SK-N-SH (cell line): ENCODE data around the gene NHLRC2. TPM values are rescaled to one million over a fixed set of nuclear protein-coding genes. Genes with fewer than 3 reads are reported as not detected.

Experiments used
- CTCF ChIA-PET: fragments of 300-600, 350-600 bp; formaldehyde crosslinking; extraction: SDS; loops from one replicate; lab custom pipeline; 2021; lab: Yijun Ruan, JAX
- POLR2A ChIA-PET: fragments of 350-600 bp; sonication (Branson Sonifier 250); formaldehyde crosslinking; extraction: SDS; loops from one replicate; lab custom pipeline; 2020; ENCODE audit warnings: antibody characterized with exemption, inconsistent platforms; lab: Yijun Ruan, JAX
- DNase-seq: peaks from one replicate; pipeline ENCODE4 v3.0.0; 2012
- H2AFZ ChIP-seq: fragments of 200-600 bp; sonication (generic); 2 replicates; pipeline ENCODE4 v1.8.1; 2016; ENCODE audit warnings: antibody characterized with exemption, mild to moderate bottlenecking, low read depth
- H3F3A ChIP-seq: fragments of 200-600 bp; sonication (generic); replicated peaks from 2 replicates; pipeline ENCODE3; 2016; ENCODE audit warnings: antibody characterized with exemption, mild to moderate bottlenecking; ENCODE audit not compliant: insufficient read depth
- H3K27ac ChIP-seq, 2 experiments: fragments of 200-500 bp in 1 of 2; fragments of 200-600 bp in 1 of 2; sonication (Bioruptor generic) in 1 of 2; sonication (generic), shearing (Covaris generic) in 1 of 2; 2 replicates each; pipeline versions ENCODE4 v1.5.1 to v1.6.1; 2014 to 2016; ENCODE audit warnings: low read depth in 2 of 2, inconsistent platforms in 1 of 2, low read length in 1 of 2, mild to moderate bottlenecking in 1 of 2, mixed read lengths in 1 of 2
- H3K27me3 ChIP-seq: fragments of 200-600 bp; sonication (generic), shearing (Covaris generic); 2 replicates; pipeline ENCODE4 v1.6.1; 2016; ENCODE audit warnings: mixed run types; ENCODE audit not compliant: insufficient read depth
- H3K36me3 ChIP-seq, 2 experiments: fragments of 200-500 bp in 1 of 2; fragments of 200-600 bp in 1 of 2; sonication (Bioruptor generic) in 1 of 2; sonication (generic) in 1 of 2; replicated peaks in 1 of 2; 2 replicates each; pipeline versions ENCODE3 to v1.5.1; 2014 to 2016; ENCODE audit warnings: low read length in 1 of 2, mild to moderate bottlenecking in 1 of 2; ENCODE audit not compliant: insufficient read depth in 2 of 2, control insufficient read depth in 1 of 2
- H3K4me1 ChIP-seq, 2 experiments: fragments of 200-500 bp in 1 of 2; fragments of 200-600 bp in 1 of 2; sonication (Bioruptor generic) in 1 of 2; sonication (generic), shearing (Covaris generic) in 1 of 2; 2 replicates each; pipeline versions ENCODE4 v1.5.1 to v1.6.1; 2014 to 2016; ENCODE audit warnings: low read depth in 1 of 2, low read length in 1 of 2, mixed run types in 1 of 2; ENCODE audit not compliant: insufficient read depth in 2 of 2, control insufficient read depth in 1 of 2
- H3K4me2 ChIP-seq: fragments of 200-600 bp; sonication (generic), shearing (Covaris generic); 2 replicates; pipeline ENCODE4 v1.6.1; 2017; ENCODE audit warnings: mixed run types
- H3K4me3 ChIP-seq, 2 experiments: fragments of 200-500 bp in 1 of 2; fragments of 200-600 bp in 1 of 2; sonication (Bioruptor generic) in 1 of 2; sonication (generic), shearing (Covaris generic) in 1 of 2; 2 replicates each; pipeline versions ENCODE4 v1.5.1 to v1.8.1; 2014 to 2016; ENCODE audit warnings: low read depth in 2 of 2, inconsistent platforms in 1 of 2, low read length in 1 of 2, mild to moderate bottlenecking in 1 of 2, mixed read lengths in 1 of 2, moderate library complexity in 1 of 2
- H3K79me2 ChIP-seq: fragments of 200-600 bp; sonication (generic); 2 replicates; pipeline ENCODE4 v1.8.1; 2017; ENCODE audit warnings: mild to moderate bottlenecking; ENCODE audit not compliant: insufficient read depth
- H3K9ac ChIP-seq: fragments of 200-600 bp; sonication (generic); 2 replicates; pipeline ENCODE4 v1.6.1; 2017; ENCODE audit warnings: mixed run types
- H3K9me2 ChIP-seq: fragments of 200-600 bp; sonication (generic); 2 replicates; pipeline ENCODE4 v1.6.1; 2017; ENCODE audit warnings: mixed run types
- H3K9me3 ChIP-seq: fragments of 200-600 bp; sonication (generic); 2 replicates; pipeline ENCODE4 v1.6.1; 2017; ENCODE audit warnings: mixed run types, mild to moderate bottlenecking, moderate library complexity
- H4K20me1 ChIP-seq: fragments of 200-600 bp; sonication (generic); 2 replicates; pipeline ENCODE4 v1.6.1; 2017; ENCODE audit warnings: mild to moderate bottlenecking, mixed run types; ENCODE audit not compliant: insufficient read depth
- ELF1 ChIP-seq: IDR thresholded peaks from 2 replicates; pipeline ENCODE4 v1.4.0; 2012
- EP300 ChIP-seq, 2 experiments: IDR thresholded peaks; 2 replicates each; pipeline versions ENCODE4 v1.4.0 to v1.6.1; 2012; ENCODE audit warnings: borderline replicate concordance in 1 of 2, low read depth in 1 of 2, low read length in 1 of 2
- FOXM1 ChIP-seq: IDR thresholded peaks from 2 replicates; pipeline ENCODE4 v1.4.0; 2012; ENCODE audit warnings: low read depth, mild to moderate bottlenecking
- GABPA ChIP-seq: IDR thresholded peaks from 2 replicates; pipeline ENCODE4 v1.4.0; 2012; ENCODE audit warnings: low read depth, mild to moderate bottlenecking
- GATA2 ChIP-seq: sonication (generic); formaldehyde crosslinking; IDR thresholded peaks from 2 replicates; pipeline ENCODE4 v1.5.0; 2020; ENCODE audit warnings: mild to moderate bottlenecking, missing genetic modification reagents
- JUND ChIP-seq: IDR thresholded peaks from 2 replicates; pipeline ENCODE4 v1.4.0; 2012
- NFIC ChIP-seq: IDR thresholded peaks from 2 replicates; pipeline ENCODE4 v1.4.0; 2012; ENCODE audit warnings: borderline replicate concordance
- NRF1 ChIP-seq: IDR thresholded peaks from 2 replicates; pipeline ENCODE4 v1.6.1; 2012; ENCODE audit warnings: low read depth, mild to moderate bottlenecking, low read length
- TAF1 ChIP-seq: IDR thresholded peaks from 2 replicates; pipeline ENCODE4 v1.6.1; 2012; ENCODE audit warnings: low read depth, mild to moderate bottlenecking, low read length, moderate library complexity, borderline replicate concordance
- TCF12 ChIP-seq: IDR thresholded peaks from 2 replicates; pipeline ENCODE4 v1.4.0; 2012
- TEAD4 ChIP-seq: IDR thresholded peaks from 2 replicates; pipeline ENCODE4 v1.4.0; 2012; ENCODE audit warnings: mild to moderate bottlenecking, borderline replicate concordance; ENCODE audit not compliant: insufficient read depth
- WGBS: methylation state at CpG from one replicate; pipeline ENCODE4 v1.1.6; 2017; ENCODE audit warnings: low lambda C conversion rate; 5-methylcytosine and 5-hydroxymethylcytosine counted together
- polyA plus RNA-seq, 3 experiments: library from polyadenylated mRNA; depleted of rRNA; stranded (reverse); fragments of >200 nt; gene quantifications; 2 replicates each; pipeline ENCODE4 v1.2.3, GENCODE V29; 2012
- TF ChIP-seq, protein P1 (sequence below): fragments of 200-600 bp; sonication (generic); IDR thresholded peaks from 2 replicates; pipeline ENCODE4 v1.6.1; 2017; ENCODE audit warnings: antibody characterized with exemption, mild to moderate bottlenecking, moderate library complexity
- TF ChIP-seq, protein P2 (sequence below): IDR thresholded peaks from 2 replicates; pipeline ENCODE4 v1.4.0; 2012; ENCODE audit warnings: low read depth

Gene NHLRC2
- polyA plus RNA-seq, 1 of the 3 experiments (the other 2 are of a cell fraction), result 2.8 TPM

DNA sequence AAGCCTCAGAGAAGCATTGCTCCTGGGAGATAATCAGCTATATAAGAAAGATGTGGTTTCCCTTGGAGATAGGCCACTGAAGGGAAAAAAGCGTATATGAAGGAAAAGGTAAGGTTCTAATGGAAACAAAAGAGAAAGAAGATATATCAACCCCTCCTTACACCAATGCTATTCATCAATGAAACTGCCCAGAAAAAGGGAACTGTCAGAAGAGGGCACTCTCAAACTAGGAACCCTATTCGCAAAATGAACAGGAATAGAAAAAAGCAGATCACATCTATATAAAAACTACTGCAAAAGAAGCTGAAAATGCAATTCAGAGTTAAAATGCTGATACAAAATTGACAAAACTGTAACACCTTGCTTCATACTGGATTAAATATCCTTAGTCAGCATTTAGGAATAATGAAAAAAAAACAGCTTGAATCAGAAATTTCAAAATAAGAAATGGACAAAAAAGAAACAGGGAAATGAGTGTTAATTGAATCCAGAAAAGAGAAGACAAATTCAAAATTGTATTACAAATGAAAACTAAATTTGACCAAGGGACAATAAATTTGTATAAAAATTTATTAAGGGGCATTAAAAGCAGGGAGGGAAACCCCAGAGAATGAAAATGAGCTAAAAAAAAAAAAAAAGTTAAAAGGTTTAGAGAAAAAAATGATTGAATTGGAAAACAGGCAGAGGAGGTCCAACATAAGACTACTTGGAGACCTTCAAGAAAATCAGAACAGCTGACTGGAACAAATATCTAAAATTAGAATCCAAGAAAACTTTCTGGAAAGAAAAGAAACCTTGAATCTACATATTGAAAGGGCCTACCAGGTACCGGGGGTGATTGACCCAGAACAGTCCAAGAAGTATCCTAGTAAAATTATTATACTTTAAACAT, 17.9 kb downstream of the NHLRC2 start:
- H3K36me3 ChIP-seq, result peaks cover 17 to 36% of the 10 kb centered on the region in 2 experiments
- no peak overlapping the region for H3K9ac ChIP-seq
- no peak overlapping the region for H3K4me3 ChIP-seq
- peaks cover 48% of the 10 kb centered on the region for H3K79me2 ChIP-seq
- no peak overlapping the region for H2AFZ ChIP-seq
- H3F3A ChIP-seq, result no peaks in the 10 kb centered on the region
- H3K4me2 ChIP-seq, result no peak overlapping the region
- ChIA-PET CTCF (interaction anchor here (1.5 kb wide), 1 partner anchor 15 kb away, joined by 3 read pairs; no protein-coding TSS in a partner anchor), POLR2A (no interaction called here)
- H3K9me3 ChIP-seq, result no peaks in the 10 kb centered on the region; the same call in 1 of the 2 replicates
- TF ChIP-seq TAF1, result no peak
- TF ChIP-seq ELF1, result no peak
- TF ChIP-seq TEAD4, result no peak
- no peak for TF ChIP-seq TCF12
- no peak for TF ChIP-seq NRF1
- TF ChIP-seq FOXM1, result no peak
- TF ChIP-seq GATA2 (CRISPR knock-in tag), result no peak
- no peaks in the 10 kb centered on the region for H3K27me3 ChIP-seq
- H3K9me2 ChIP-seq, result no peaks in the 10 kb centered on the region
- 95% methylated on average over 3 of the region's 3 CpGs for WGBS
- H3K27ac ChIP-seq, result no peak overlapping the region
- no peak for DNase-seq
- H3K4me1 ChIP-seq, result no peaks in the 10 kb centered on the region; a peak in 1 of 4 replicates
- H4K20me1 ChIP-seq, result no peaks in the 10 kb centered on the region

GRCh38 chr10:113875212-113875611, 20.8 kb downstream of the NHLRC2 start:
- CTCF ChIA-PET, result interaction anchor here (1.1 kb wide), 1 partner anchor 12 kb away, joined by 3 read pairs; no protein-coding TSS in a partner anchor
- H3K4me2 ChIP-seq, result no peak overlapping the region
- TF ChIP-seq, protein P1, sequence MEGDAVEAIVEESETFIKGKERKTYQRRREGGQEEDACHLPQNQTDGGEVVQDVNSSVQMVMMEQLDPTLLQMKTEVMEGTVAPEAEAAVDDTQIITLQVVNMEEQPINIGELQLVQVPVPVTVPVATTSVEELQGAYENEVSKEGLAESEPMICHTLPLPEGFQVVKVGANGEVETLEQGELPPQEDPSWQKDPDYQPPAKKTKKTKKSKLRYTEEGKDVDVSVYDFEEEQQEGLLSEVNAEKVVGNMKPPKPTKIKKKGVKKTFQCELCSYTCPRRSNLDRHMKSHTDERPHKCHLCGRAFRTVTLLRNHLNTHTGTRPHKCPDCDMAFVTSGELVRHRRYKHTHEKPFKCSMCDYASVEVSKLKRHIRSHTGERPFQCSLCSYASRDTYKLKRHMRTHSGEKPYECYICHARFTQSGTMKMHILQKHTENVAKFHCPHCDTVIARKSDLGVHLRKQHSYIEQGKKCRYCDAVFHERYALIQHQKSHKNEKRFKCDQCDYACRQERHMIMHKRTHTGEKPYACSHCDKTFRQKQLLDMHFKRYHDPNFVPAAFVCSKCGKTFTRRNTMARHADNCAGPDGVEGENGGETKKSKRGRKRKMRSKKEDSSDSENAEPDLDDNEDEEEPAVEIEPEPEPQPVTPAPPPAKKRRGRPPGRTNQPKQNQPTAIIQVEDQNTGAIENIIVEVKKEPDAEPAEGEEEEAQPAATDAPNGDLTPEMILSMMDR, result no peak
- no peak for TF ChIP-seq GATA2 (CRISPR knock-in tag)
- TF ChIP-seq, protein P2, sequence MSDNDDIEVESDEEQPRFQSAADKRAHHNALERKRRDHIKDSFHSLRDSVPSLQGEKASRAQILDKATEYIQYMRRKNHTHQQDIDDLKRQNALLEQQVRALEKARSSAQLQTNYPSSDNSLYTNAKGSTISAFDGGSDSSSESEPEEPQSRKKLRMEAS, result no peak
- TF ChIP-seq EP300 (IDR thresholded peaks at IDR 0.05; ENCODE audit: borderline replicate concordance in 1 of 2, low read depth in 1 of 2, low read length in 1 of 2), result no peak
- no peak for TF ChIP-seq NFIC
- no peak for TF ChIP-seq NRF1
- no peak for TF ChIP-seq TCF12
- TF ChIP-seq JUND, result no peak
- TF ChIP-seq ELF1, result no peak
- TF ChIP-seq GABPA, result no peak
- H3K9me3 ChIP-seq, result no peaks in the 10 kb centered on the region; the same call in 1 of the 2 replicates
- H3K9me2 ChIP-seq, result no peaks in the 10 kb centered on the region
- H2AFZ ChIP-seq, result no peak overlapping the region
- no peak overlapping the region for H3K4me3 ChIP-seq
- no peak overlapping the region for H3K27ac ChIP-seq
- peaks cover 31% of the 10 kb centered on the region for H3K79me2 ChIP-seq
- WGBS, result 93% methylated on average over 1 of the region's 1 CpG
- no peak for DNase-seq
- no peaks in the 10 kb centered on the region; a peak in 2 of 4 replicates for H3K4me1 ChIP-seq
- peaks cover 24 to 40% of the 10 kb centered on the region in 2 experiments for H3K36me3 ChIP-seq
- no peaks in the 10 kb centered on the region for H4K20me1 ChIP-seq
- POLR2A ChIA-PET, result no interaction called here
- H3K9ac ChIP-seq, result no peak overlapping the region
- peaks cover 7% of the 10 kb centered on the region for H3F3A ChIP-seq
- H3K27me3 ChIP-seq, result no peaks in the 10 kb centered on the region
